HG02588 (cell line): ENCODE data around the gene OVCH1.
"Not testable (repeated sequence)": the region's sequence is repeated elsewhere in the genome, so short reads cannot be mapped to it uniquely, and the experiment has no call there.

ENCODE experiments used
- ATAC-seq: cut with Tn5 transposase; IDR thresholded peaks from one replicate; pipeline ENCODE4 v1.9.1; 2021; ENCODE audit warnings: mild to moderate bottlenecking, moderate library complexity; ENCODE audit not compliant: unreplicated experiment

OVCH1 gene

GRCh38 chr12:29415111-29415510 lies 82.4 kb downstream of the OVCH1 start:
- no peak for ATAC-seq

DNA sequence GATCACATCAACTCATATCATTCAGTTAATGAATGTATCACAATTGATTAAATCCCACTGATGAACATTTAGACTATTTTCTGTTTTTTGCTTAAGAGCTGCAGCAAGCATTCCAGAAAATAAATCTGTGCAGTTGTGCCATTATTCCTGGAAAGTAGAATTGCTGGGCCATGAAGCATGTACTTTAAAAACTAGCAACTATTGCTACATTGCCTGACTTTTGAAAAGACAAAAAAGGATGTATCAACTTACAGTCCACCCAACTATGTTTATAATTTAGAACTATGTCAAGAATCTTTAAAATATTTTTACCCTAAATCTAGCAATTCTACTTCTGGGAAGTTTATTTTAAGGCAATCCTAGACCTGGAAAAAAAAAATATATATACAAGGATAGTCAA lies 83.1 kb downstream of the OVCH1 start:
- ATAC-seq = no peak

GRCh38 chr12:29405561-29405960 lies 91.9 kb downstream of the OVCH1 start:
- ATAC-seq = no peak

DNA sequence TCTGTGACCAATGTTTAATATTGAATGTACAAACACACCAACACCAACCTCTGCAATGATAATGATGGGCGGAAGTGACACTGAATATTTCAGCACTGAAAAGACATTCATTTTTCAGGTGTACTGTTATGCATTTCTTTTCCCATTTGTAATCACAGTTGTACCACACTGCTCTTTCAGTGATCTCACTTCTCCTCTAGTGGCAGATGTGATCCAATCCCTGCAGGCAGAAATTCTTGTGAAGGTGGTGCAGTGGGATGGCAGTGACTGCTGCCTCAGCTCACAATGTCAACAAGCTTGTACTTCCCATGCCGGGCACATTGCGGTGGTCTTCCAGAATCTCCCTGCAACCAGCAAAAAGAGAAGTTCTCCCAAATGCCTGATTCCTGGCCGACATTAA lies 93.5 kb downstream of the OVCH1 start:
- no peak for ATAC-seq

DNA sequence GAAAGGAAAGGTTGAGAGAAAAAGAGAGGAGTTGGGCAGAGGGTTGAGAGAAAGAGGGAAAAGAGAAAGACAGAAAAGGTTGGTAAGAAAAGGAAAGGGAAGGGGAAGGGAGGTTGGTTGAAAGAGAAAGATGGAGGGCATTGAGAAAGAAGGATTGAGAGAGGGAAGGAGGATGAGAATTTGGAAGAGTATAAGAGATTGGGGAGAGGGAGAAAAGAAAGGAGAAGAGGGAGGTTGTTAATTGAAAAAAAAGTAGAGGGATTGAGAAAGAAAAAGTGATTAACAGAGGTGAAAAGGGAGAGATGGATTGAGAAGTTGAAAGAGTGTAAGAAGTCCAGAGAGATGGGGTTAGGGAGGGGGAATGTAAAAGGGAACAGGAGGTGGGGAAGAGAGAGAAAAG lies 95.0 kb downstream of the OVCH1 start:
- ATAC-seq = no peak

- ATAC-seq = no peak
Observed at GRCh38 chr12:29398495-29398894, 99.0 kb downstream of the OVCH1 start.

DNA sequence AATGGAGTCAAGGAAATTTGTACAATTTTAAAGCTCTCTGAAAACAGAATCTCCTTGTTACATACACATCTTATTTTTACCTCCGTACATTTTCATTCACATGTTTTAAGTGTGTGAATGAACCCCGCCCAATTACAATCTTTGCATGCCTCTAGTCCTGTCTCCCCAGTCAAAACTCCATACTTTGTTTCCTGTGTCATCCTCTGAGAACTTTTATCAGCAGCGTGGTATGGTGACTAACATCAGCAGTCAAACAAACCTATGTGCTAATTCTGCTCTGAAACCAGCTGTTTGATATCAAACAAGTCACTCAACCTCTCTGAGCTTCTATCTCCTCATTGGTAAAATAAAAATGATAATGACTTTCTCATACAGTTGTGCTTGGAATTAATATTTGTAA lies 100.7 kb downstream of the OVCH1 start:
- ATAC-seq = no peak

DNA sequence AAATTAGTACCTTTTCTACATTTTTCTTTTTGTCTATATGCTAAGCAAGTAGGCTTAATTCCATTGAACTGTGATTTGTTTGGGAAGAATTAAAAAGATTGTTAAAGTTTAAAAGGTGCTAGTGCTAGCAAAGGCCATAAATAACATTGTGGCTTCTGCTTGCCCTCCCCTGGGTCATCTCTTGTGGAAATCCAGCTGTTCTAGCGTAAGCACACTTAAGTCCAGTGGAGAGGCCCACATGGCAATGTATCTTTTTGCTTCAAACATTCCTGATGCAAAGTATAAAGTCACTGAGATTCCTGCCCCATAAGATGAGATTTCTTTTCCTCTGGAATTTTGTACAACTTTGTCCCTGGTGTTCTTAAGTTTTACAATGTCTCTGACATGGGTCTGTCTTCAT lies 102.1 kb downstream of the OVCH1 start:
- ATAC-seq = no peak

- ATAC-seq = not testable (repeated sequence)
Observed at GRCh38 chr12:29390419-29390818, 107.1 kb downstream of the OVCH1 start.

GRCh38 chr12:29389295-29389919 lies 108.1 kb downstream of the OVCH1 start:
- no peak for ATAC-seq

DNA sequence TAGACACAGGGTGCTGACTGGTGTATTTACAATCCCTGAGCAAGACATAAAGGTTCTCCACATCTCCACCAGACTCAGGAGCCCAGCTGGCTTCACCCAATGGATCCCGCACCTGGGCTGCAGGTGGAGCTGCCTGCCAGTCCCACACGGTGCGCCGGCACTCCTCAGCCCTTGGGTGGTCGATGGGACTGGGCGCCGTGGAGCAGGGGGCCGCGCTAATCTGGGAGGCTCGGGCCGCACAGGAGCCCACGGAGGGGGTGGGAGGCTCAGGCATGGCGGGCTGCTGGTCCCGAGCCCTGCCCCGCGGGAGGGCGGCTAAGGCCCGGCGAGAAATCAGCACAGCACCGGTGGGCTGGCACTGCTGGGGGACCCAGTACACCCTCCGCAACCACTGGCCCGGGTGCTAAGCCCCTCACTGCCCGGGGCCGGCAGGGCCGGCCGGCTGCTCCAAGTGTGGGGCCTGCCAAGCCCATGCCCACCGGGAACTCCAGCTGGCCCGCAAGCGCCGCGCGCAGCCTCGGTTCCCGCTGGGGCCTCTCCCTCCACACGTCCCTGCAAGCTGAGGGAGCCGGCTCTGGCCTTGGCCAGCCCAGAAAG lies 111.3 kb downstream of the OVCH1 start:
- ATAC-seq = not testable (repeated sequence)

GRCh38 chr12:29385194-29385593 lies 112.3 kb downstream of the OVCH1 start:
- ATAC-seq = not testable (repeated sequence)

GRCh38 chr12:29382251-29382650 lies 115.2 kb downstream of the OVCH1 start:
- ATAC-seq = no peak

- peak; percentile 95 for ATAC-seq
Observed at GRCh38 chr12:29380536-29381523, 116.7 kb downstream of the OVCH1 start, which contains the start of gene ERGIC2. ERGIC2 (minus strand) TSS chr12:29381172; CDS start chr12:29371633, 9,539 bp downstream.
